Muscle of leg (tissue), 11 donors: ENCODE results near the gene CAMTA1. TPM values are rescaled to one million over a fixed set of nuclear protein-coding genes. Genes with fewer than 3 reads are reported as not detected.

Source experiments
- DNase-seq: peaks from one replicate; pipeline ENCODE4 v3.0.0; 2013
- H3K27ac ChIP-seq: one replicate; pipeline ENCODE4 v1.5.1; 2013; ENCODE audit warnings: mild to moderate bottlenecking, low read length, control low read depth
- H3K27me3 ChIP-seq: one replicate; pipeline ENCODE4 v1.6.1; 2013; ENCODE audit warnings: low read length; ENCODE audit not compliant: control insufficient read depth, insufficient read depth
- H3K36me3 ChIP-seq: one replicate; pipeline ENCODE4 v1.6.1; 2013; ENCODE audit warnings: low read length; ENCODE audit not compliant: control insufficient read depth, insufficient read depth
- H3K4me1 ChIP-seq: one replicate; pipeline ENCODE4 v1.6.1; 2013; ENCODE audit warnings: low read length; ENCODE audit not compliant: control insufficient read depth, insufficient read depth
- H3K4me3 ChIP-seq: one replicate; pipeline ENCODE4 v1.5.1; 2013; ENCODE audit warnings: low read length, control low read depth
- H3K9me3 ChIP-seq: replicated peaks from 2 replicates; pipeline ENCODE4 v1.6.1; 2013; ENCODE audit warnings: low read depth, low read length; ENCODE audit not compliant: control insufficient read depth
- WGBS: methylation state at CpG from one replicate; pipeline ENCODE4 v1.1.5; 2013; ENCODE audit warnings: missing lambda C conversion rate; ENCODE audit not compliant: insufficient coverage; 5-methylcytosine and 5-hydroxymethylcytosine counted together
- polyA plus RNA-seq, 8 donors: library from polyadenylated mRNA; unstranded; fragments of 120-200 nt; gene quantifications; one replicate each; pipeline versions ENCODE4 v1.2.1 to v1.2.3, GENCODE V29; 2013; ENCODE audit warnings: inconsistent platforms in 1 of 8, low replicate concordance in 1 of 8; ENCODE audit not compliant: insufficient read length in 8 of 8, insufficient read depth in 1 of 8
- total RNA-seq: library from RNA; stranded (reverse); fragments of 120-200 nt; gene quantifications from one replicate; pipeline ENCODE4 v1.2.4, GENCODE V29; 2013

CAMTA1 gene
- total and polyA plus RNA-seq, 9 donors: 36.4 to 56.4 (median 47.7) TPM

DNA sequence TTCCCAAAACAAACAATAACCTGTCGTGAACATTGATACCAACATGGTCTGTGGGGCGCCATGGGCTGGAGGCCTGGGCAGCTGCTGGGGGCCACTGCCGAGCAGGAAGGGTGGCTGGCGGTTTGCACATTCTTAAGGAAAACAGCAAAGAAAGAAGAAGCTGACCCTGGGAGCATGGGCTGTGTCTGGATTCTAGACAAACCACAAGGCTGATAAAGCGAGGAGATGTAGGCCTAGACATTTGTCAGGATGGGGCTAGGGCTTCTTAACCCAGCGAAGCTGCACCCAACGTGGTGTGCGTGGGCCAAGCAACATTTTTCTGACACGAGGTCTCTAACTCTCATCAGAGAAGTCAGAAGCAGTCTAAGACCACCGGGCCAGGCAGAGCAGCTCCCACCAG is 663.7 kb downstream of the CAMTA1 start:
- Histone ChIP-seq H3K36me3 (no peaks in the 10 kb centered on the region), H3K27me3 (peaks cover 2% of the 10 kb centered on the region), H3K4me1 (peaks cover 4% of the 10 kb centered on the region), H3K4me3 (no peak overlapping the region), H3K27ac (no peak overlapping the region), H3K9me3 (no peaks in the 10 kb centered on the region)
- DNase-seq: no peak
- 92% methylated on average over 10 of the region's 10 CpGs for WGBS

DNA sequence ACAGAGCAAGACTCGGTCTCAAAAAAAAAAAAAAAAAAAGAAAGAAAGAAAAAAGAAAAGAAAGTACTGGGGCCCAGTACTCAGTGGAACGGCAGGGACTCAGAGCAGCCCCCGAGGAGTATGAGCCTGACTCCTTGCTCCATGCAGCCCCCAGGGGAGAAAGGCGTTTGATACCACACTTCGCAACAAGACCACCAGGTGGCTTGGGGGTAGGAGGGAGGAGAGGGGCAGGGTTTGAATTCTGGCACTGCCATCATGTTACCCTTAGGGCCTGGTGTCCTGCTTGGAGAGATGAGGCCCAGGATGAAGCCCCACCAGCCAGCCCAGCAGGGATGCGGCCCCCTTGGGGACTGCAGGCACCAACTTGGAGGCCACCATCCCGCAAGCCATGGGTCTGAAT is 664.5 kb downstream of the CAMTA1 start:
- H3K27ac ChIP-seq: no peak overlapping the region
- H3K4me3 ChIP-seq: no peak overlapping the region
- no peak for DNase-seq
- H3K36me3 ChIP-seq: no peaks in the 10 kb centered on the region
- peaks cover 2% of the 10 kb centered on the region for H3K27me3 ChIP-seq
- H3K9me3 ChIP-seq: no peaks in the 10 kb centered on the region
- H3K4me1 ChIP-seq: peaks cover 6% of the 10 kb centered on the region
- WGBS: 95% methylated on average over 3 of the region's 7 CpGs

DNA sequence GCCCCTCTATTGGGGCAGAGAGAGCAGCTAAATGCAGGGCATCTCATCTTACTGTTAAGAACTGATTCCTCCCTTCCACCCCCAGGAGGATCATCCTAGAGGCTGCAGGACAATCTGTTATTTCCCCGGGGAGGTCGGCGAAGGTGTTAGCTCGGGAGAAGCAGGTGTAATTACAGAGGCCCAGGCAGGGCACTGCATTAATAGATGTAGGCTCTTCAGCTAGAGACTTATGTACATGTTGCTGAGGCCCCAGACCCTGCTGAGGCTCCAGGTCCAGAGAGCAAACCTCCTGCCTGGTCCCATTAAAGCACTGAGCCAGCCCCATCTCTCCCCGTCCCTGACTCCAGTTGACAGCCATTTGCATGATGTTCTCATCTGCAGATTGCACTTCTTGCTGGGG is 665.6 kb downstream of the CAMTA1 start:
- peaks cover 2% of the 10 kb centered on the region for H3K27me3 ChIP-seq
- no peaks in the 10 kb centered on the region for H3K36me3 ChIP-seq
- no peak overlapping the region for H3K4me3 ChIP-seq
- H3K9me3 ChIP-seq: no peaks in the 10 kb centered on the region
- 67% methylated on average over 1 of the region's 5 CpGs for WGBS
- DNase-seq: no peak
- H3K4me1 ChIP-seq: peaks cover 17% of the 10 kb centered on the region
- no peak overlapping the region for H3K27ac ChIP-seq

DNA sequence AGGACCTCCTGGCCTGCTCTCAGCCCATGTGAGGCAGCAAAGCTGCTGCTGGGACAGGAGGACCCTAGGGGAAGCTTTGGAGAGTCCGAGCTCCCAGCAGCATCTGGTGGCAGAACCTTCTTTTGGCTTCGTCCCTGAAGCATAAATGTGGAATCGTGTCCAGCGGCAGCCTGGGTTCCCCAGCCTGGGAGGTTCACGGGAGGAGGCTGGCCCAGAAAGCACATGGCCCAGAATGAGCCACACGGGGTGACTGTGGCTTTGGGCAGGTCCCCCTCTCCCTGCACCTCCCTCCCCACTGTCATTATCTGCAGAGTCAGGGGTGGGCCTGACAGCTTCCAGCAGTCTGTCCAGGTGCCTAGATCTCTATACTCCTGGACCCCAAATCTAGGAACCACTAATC is 667.8 kb downstream of the CAMTA1 start:
- no peak overlapping the region for H3K27ac ChIP-seq
- no peak overlapping the region for H3K4me3 ChIP-seq
- H3K27me3 ChIP-seq: peaks cover 5% of the 10 kb centered on the region
- peaks cover 26% of the 10 kb centered on the region for H3K4me1 ChIP-seq
- H3K9me3 ChIP-seq: no peaks in the 10 kb centered on the region
- 70% methylated on average over 5 of the region's 6 CpGs for WGBS
- no peaks in the 10 kb centered on the region for H3K36me3 ChIP-seq
- no peak for DNase-seq

DNA sequence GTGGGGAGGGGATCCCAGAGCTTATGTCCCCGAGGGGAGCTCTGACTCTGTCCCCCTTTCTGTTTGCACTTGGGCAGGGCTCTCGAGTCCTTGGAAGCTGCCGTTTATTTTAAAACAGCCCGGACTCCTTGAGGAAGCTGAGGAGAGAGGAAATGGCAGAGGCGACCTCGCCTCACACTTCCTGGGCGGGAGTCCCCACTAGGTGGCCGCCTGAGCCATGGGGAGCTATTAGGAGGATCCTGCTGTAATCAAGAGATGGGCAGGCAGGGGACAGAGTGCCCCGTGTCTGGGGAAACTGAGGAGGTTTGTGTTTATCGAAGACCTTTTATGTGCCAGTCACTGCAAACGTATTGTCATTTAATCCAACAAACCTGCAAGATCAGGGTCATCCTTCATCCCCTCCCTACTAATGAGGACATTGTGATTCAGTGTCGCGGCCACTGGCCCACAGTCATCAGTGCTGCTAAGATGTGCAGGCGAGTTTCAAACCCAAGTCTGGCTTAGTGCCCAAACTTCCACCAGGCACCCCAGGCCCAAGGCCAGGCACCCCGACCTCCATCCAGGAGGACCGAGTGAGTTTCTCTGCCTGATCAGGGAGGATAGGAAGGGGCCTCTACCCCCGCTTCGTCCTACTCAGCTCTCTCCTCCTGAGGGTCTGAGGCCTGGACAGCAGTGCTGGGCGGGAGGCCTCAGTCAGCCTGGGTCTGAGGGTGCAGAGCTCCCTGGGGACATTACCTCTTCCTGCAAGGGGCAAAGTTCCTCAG is 669.0 kb downstream of the CAMTA1 start:
- H3K9me3 ChIP-seq: no peaks in the 10 kb centered on the region
- peak; percentile 32 for DNase-seq
- no peaks in the 10 kb centered on the region for H3K36me3 ChIP-seq
- no peak overlapping the region for H3K27ac ChIP-seq
- peaks cover 28% of the 10 kb centered on the region for H3K4me1 ChIP-seq
- H3K27me3 ChIP-seq: peaks cover 8% of the 10 kb centered on the region
- no peak overlapping the region for H3K4me3 ChIP-seq
- WGBS: 71% methylated on average over 14 of the region's 19 CpGs

DNA sequence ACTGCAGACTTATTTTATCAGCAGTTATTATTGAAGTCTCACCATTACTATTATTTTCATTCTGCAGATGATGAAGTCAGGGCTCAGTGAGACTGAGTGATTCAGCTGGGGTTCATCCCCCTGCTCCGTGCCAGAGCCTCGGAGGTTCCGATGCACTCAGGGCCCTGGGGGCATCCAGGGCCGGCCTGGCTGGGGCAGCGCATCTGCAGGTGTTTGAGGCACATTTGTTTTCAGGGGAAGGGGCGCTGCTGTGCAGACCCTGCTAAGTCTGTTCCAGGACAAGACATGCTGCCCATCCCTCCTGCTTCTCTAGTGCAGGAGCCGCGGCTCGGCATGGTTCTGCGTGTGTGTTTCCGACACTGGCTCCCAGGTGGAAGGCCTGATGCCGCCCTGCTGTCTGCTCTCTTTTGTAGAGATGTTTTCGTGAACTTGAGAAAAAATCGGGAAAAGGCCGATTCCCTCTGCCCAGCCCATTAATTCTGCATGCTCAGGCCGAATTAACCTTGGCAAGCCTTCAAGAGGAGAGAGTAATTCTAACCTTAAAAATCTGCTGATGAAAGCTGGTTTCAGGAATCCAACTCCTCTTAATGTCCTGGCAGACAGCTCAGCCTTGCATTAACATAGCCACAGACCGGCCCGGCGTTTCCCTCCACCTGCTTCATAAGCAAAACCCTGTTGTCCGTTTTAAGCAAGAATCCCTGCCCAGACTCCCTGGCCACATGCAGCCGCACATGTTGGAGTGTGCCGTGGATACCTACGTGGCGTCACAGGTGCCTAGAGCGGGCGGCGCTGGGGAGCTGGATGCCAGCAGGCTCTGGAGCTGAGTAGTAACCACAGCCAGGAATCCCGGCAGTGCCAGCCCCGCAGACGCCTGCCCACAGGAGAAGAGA is 669.9 kb downstream of the CAMTA1 start:
- no peak overlapping the region for H3K27ac ChIP-seq
- peaks cover 9% of the 10 kb centered on the region for H3K27me3 ChIP-seq
- H3K36me3 ChIP-seq: no peaks in the 10 kb centered on the region
- no peaks in the 10 kb centered on the region for H3K9me3 ChIP-seq
- H3K4me3 ChIP-seq: no peak overlapping the region
- peak; percentile 80 for DNase-seq
- peaks cover 34% of the 10 kb centered on the region for H3K4me1 ChIP-seq
- 44% methylated on average over 23 of the region's 30 CpGs for WGBS

DNA sequence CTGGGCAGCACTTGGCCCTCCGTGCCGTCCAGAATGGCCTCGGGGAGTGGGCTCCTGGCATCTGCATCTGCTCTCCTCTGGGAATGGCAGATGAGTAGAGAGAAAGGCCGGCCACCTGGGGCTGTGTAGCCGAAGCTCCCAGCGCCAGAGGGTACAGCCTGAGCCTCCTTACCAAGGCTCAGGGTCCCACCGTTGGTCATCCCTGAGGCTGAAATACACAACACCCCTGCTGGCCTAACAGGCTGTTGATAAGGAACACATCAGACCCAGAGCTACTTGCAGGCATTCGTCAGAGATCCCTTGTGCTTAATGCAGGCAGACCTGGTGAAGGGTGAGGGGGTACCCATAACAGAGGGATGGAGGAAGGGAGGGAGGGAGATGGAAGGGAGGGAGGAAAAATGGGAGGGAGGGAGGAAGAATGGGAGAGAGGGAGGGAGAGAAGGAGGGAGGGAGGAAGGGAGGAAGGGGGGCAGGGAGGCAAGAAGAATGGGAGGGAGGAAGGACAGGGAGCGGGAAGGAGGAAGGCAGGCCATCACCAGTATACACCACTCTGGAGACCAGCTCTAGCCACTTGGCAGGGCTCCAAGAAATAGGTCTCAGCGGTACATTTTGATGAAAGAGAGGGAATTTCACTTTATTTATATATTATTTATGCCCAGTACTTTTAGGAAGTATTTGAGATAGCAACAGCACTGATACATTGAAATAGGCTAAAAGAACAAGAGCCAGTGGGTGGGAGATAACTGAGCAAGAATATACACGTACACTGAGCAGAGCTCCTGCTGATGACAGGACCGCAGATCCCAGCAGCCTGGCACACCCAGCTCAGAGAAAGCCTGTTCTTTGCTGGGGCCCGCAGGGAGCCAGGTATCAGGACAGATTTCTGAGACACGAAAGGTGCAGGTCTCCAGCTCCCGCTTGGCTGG is 670.8 kb downstream of the CAMTA1 start:
- Histone ChIP-seq H3K4me3 (no peak overlapping the region), H3K9me3 (no peaks in the 10 kb centered on the region), H3K27ac (peak overlapping the region; percentile 21), H3K27me3 (peaks cover 9% of the 10 kb centered on the region), H3K4me1 (peaks cover 34% of the 10 kb centered on the region), H3K36me3 (no peaks in the 10 kb centered on the region)
- no peak for DNase-seq
- WGBS: 49% methylated on average over 9 of the region's 15 CpGs

DNA sequence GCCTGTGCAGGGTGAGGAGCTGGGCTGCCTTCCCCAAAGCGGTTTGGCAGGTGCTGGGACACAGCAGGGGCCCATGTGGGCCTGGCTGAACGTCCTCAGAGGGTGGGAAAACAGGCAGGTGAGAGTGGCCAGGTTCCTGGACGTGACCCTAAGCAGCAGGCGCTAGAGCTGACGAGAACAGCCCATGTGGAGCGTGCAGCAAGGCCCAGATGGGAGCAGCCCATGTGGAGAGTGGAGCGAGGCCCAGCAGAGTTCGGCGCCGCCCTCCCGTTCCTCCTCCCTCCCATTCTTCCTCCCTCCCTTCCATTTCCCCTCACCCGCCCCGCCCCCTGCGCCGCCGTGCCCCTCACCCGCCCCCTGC is 671.4 kb downstream of the CAMTA1 start:
- no peak overlapping the region for H3K27ac ChIP-seq
- peaks cover 9% of the 10 kb centered on the region for H3K27me3 ChIP-seq
- no peaks in the 10 kb centered on the region for H3K9me3 ChIP-seq
- H3K36me3 ChIP-seq: no peaks in the 10 kb centered on the region
- no peak for DNase-seq
- WGBS: 46% methylated on average over 11 of the region's 17 CpGs
- peaks cover 34% of the 10 kb centered on the region for H3K4me1 ChIP-seq
- H3K4me3 ChIP-seq: no peak overlapping the region

DNA sequence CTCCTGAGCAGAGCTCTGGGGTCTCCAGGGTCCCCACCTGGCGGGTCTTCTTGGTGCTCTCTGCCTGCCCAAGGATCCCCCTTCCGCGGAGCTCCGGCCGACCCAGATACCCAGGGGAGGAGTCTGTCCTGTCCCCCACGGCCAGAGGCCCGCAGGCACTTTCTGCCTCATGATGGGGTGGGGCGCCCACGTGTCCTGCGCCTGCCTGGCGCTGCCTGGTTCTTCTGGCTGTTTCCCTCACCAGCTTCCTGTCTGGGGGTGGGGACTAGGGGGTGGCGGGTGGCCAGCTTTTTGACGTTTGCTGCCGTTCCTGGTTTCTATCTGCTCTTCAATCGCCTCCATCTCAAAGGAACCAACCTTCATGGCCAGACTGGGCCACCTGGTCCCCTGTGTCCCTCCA is 672.6 kb downstream of the CAMTA1 start:
- peaks cover 9% of the 10 kb centered on the region for H3K27me3 ChIP-seq
- no peaks in the 10 kb centered on the region for H3K36me3 ChIP-seq
- no peaks in the 10 kb centered on the region for H3K9me3 ChIP-seq
- no peak overlapping the region for H3K4me3 ChIP-seq
- H3K27ac ChIP-seq: no peak overlapping the region
- WGBS: 75% methylated on average over 7 of the region's 15 CpGs
- no peak for DNase-seq
- H3K4me1 ChIP-seq: peaks cover 34% of the 10 kb centered on the region
